Body of pancreas (tissue), 4 donors: ENCODE results near the gene NGFR. TPM values are rescaled to one million over a fixed set of nuclear protein-coding genes. Genes with fewer than 3 reads are reported as not detected.

Source experiments
- ATAC-seq: fragments of 150-250 bp; one replicate; pipeline ENCODE4 v1.9.1; 2016
- DNase-seq, 4 donors: peaks; one replicate each; pipeline ENCODE4 v3.0.0-alpha.2; 2019
- H3K27ac ChIP-seq, 4 donors: fragments of 200-600 bp; sonication (generic); 1 replicate in 3 of 4; 2 replicates in 1 of 4; pipeline versions ENCODE4 v1.5.1 to v1.6.1; 2016 to 2019; ENCODE audit warnings: mild to moderate bottlenecking in 1 of 4, mixed read lengths in 1 of 4, moderate library complexity in 1 of 4
- H3K27me3 ChIP-seq, 2 donors: fragments of 200-600 bp; sonication (generic); one replicate each; pipeline ENCODE4 v1.6.0; 2016; ENCODE audit warnings: mild to moderate bottlenecking in 1 of 2
- H3K36me3 ChIP-seq, 2 donors: fragments of 200-600 bp; sonication (generic); replicated peaks in 1 of 2; 2 replicates each; pipeline ENCODE4 v1.5.1; 2016; ENCODE audit warnings: low read depth in 2 of 2; ENCODE audit not compliant: insufficient read depth in 1 of 2
- H3K4me1 ChIP-seq: fragments of 200-600 bp; sonication (generic); one replicate; pipeline ENCODE4 v1.6.0; 2016
- H3K4me3 ChIP-seq, 2 donors: fragments of 200-600 bp; sonication (generic); 1 replicate in 1 of 2; 2 replicates in 1 of 2; pipeline ENCODE4 v1.5.1; 2016 to 2019
- H3K9me3 ChIP-seq, 3 donors: fragments of 200-600 bp; sonication (generic); 1 replicate in 2 of 3; 2 replicates in 1 of 3; pipeline ENCODE4 v1.5.1; 2016
- POLR2A ChIP-seq, 3 donors: fragments of 450-650 bp; IDR thresholded peaks; one replicate each; pipeline ENCODE4 v1.6.1; 2016; ENCODE audit warnings: antibody characterized with exemption in 3 of 3, mild to moderate bottlenecking in 2 of 3
- WGBS, 2 donors: methylation state at CpG; one replicate each; pipeline ENCODE4 v1.1.5; 2017; 5-methylcytosine and 5-hydroxymethylcytosine counted together
- intact Hi-C: fragments of 100-400 bp; cut with DNase I; formaldehyde crosslinking; loops from one replicate; pipeline ENCODE4 v1.15.1; 2023
- total RNA-seq, 2 donors: library from RNA; depleted of rRNA; stranded (reverse); fragments of >200 nt; gene quantifications; one replicate each; pipeline ENCODE4 v1.1.0, GENCODE V29; 2016
- TF ChIP-seq, protein P1 (sequence below), 7 experiments: fragments of 450-650 bp in 4 of 7; fragments of 200-600 bp in 3 of 7; sonication (generic) in 3 of 7; IDR thresholded peaks; one replicate each; pipeline ENCODE4 v1.5.1; 2016 to 2019; ENCODE audit warnings: antibody characterized with exemption in 7 of 7

The NGFR gene
- total RNA-seq, 2 donors from 2014 or later, result 10.1 to 27.7 TPM

DNA sequence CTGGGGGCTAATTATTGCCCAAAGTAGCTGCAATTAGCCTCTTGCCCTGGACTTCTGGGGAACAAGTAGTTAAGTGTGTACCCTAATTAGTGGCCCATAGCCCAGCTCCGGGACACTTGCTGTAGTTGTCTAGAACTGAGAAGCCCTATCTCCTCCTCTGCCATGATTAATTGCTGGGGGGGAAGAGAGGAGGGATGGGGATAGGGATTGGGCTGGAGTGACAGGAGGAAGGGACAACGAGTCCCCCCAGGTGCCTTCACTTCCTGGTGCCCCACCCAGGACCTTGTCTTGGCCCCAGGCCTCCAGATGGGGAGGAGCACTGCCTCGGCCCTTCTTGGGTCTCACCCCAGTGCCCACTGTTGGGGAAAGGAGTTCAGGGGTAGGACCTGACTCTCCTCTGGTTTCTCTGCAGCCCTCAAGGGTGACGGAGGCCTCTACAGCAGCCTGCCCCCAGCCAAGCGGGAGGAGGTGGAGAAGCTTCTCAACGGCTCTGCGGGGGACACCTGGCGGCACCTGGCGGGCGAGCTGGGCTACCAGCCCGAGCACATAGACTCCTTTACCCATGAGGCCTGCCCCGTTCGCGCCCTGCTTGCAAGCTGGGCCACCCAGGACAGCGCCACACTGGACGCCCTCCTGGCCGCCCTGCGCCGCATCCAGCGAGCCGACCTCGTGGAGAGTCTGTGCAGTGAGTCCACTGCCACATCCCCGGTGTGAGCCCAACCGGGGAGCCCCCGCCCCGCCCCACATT lies 17.4 kb downstream of the NGFR start:
- DNase-seq (no peak), ATAC-seq (no peak)
- H3K4me1 ChIP-seq, result peaks cover 19% of the 10 kb centered on the region
- 45 to 81% methylated on average over 3 to 26 of the region's 26 CpGs for WGBS, 2 donors
- TF ChIP-seq POLR2A (IDR thresholded peaks at IDR 0.05), result no peak
- TF ChIP-seq, protein P1, sequence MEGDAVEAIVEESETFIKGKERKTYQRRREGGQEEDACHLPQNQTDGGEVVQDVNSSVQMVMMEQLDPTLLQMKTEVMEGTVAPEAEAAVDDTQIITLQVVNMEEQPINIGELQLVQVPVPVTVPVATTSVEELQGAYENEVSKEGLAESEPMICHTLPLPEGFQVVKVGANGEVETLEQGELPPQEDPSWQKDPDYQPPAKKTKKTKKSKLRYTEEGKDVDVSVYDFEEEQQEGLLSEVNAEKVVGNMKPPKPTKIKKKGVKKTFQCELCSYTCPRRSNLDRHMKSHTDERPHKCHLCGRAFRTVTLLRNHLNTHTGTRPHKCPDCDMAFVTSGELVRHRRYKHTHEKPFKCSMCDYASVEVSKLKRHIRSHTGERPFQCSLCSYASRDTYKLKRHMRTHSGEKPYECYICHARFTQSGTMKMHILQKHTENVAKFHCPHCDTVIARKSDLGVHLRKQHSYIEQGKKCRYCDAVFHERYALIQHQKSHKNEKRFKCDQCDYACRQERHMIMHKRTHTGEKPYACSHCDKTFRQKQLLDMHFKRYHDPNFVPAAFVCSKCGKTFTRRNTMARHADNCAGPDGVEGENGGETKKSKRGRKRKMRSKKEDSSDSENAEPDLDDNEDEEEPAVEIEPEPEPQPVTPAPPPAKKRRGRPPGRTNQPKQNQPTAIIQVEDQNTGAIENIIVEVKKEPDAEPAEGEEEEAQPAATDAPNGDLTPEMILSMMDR (IDR thresholded peaks at IDR 0.05), result no peak
- no peaks in the 10 kb centered on the region for H3K27me3 ChIP-seq
- H3K27ac ChIP-seq, result no peak overlapping the region
- H3K36me3 ChIP-seq, result no peaks in the 10 kb centered on the region
- intact Hi-C loops, result no loop called here
- H3K4me3 ChIP-seq, result no peak overlapping the region
- no peaks in the 10 kb centered on the region for H3K9me3 ChIP-seq

GRCh38 chr17:49513044-49513395 lies 17.9 kb downstream of the NGFR start:
- no peaks in the 10 kb centered on the region for H3K9me3 ChIP-seq
- H3K36me3 ChIP-seq, result no peaks in the 10 kb centered on the region
- DNase-seq (no peak), ATAC-seq (no peak)
- H3K27me3 ChIP-seq, result no peaks in the 10 kb centered on the region
- intact Hi-C loops, result no loop called here
- no peak overlapping the region for H3K27ac ChIP-seq
- H3K4me1 ChIP-seq, result peaks cover 19% of the 10 kb centered on the region
- no peak for TF ChIP-seq POLR2A (IDR thresholded peaks at IDR 0.05)
- TF ChIP-seq, protein P1 (IDR thresholded peaks at IDR 0.05), result no peak
- no peak overlapping the region for H3K4me3 ChIP-seq
- 77% methylated on average over 6 of the region's 6 CpGs; no CpG with 5 or more reads in 1 of the 2 donors for WGBS, 2 donors

- TF ChIP-seq POLR2A (IDR thresholded peaks at IDR 0.05), result no peak
- TF ChIP-seq, protein P1 (IDR thresholded peaks at IDR 0.05), result no peak
- intact Hi-C loops, result no loop called here
- no peak overlapping the region for H3K27ac ChIP-seq
Measured at GRCh38 chr17:49513641-49514040, 18.5 kb downstream of the NGFR start.

GRCh38 chr17:49514071-49514721 lies 19.1 kb downstream of the NGFR start:
- Histone ChIP-seq H3K4me3 (no peak overlapping the region), H3K4me1 (peaks cover 19% of the 10 kb centered on the region), H3K27me3 (no peaks in the 10 kb centered on the region), H3K27ac (peak overlapping the region in 2 of 4 donors; percentile 66 to 73), H3K36me3 (no peaks in the 10 kb centered on the region), H3K9me3 (no peaks in the 10 kb centered on the region)
- 75 to 94% methylated on average over 15 of the region's 15 CpGs for WGBS, 2 donors
- ATAC-seq (peak; percentile 22), DNase-seq (peak in 3 of 4 donors; percentile 35 to 57 (median 42))
- intact Hi-C loops, result no loop called here
- TF ChIP-seq, protein P1 (IDR thresholded peaks at IDR 0.05), result peak in 1 of 7 experiments; percentile 7
- no peak for TF ChIP-seq POLR2A (IDR thresholded peaks at IDR 0.05)

More at GRCh38 chr17:49513641-49514040, 18.5 kb downstream of the NGFR start:
- Histone ChIP-seq H3K4me3 (no peak overlapping the region), H3K27me3 (no peaks in the 10 kb centered on the region), H3K4me1 (peaks cover 19% of the 10 kb centered on the region), H3K9me3 (no peaks in the 10 kb centered on the region), H3K36me3 (no peaks in the 10 kb centered on the region)
- 82 to 93% methylated on average over 7 to 8 of the region's 8 CpGs for WGBS, 2 donors
- ATAC-seq, result no peak
- DNase-seq, result no peak
